Mesothelial cell of epicardium (in vitro differentiated cells): ENCODE measurements around the gene UVSSA. TPM values are rescaled to one million over a fixed set of nuclear protein-coding genes. Genes with fewer than 3 reads are reported as not detected.

Experiments used
- DNase-seq, 2 experiments: peaks; one replicate each; pipeline ENCODE4 v3.0.0; 2021; ENCODE audit warnings: low spot score in 2 of 2; ENCODE audit not compliant: unreplicated experiment in 2 of 2
- H3K27ac Mint-ChIP-seq: 2 replicates; pipeline ENCODE4 v1.8.0; 2021; ENCODE audit warnings: mixed read lengths
- H3K27me3 Mint-ChIP-seq: 2 replicates; pipeline ENCODE4 v1.8.0; 2021; ENCODE audit warnings: low read depth, mixed read lengths
- H3K36me3 Mint-ChIP-seq: 2 replicates; pipeline ENCODE4 v1.8.0; 2021; ENCODE audit warnings: mixed read lengths
- H3K4me1 Mint-ChIP-seq: 2 replicates; pipeline ENCODE4 v1.8.0; 2021; ENCODE audit warnings: mixed read lengths
- H3K4me3 Mint-ChIP-seq: 2 replicates; pipeline ENCODE4 v1.8.0; 2021; ENCODE audit warnings: mild to moderate bottlenecking, moderate library complexity, mixed read lengths
- H3K9me3 Mint-ChIP-seq: 2 replicates; pipeline ENCODE4 v1.8.0; 2021; ENCODE audit warnings: mixed read lengths
- total RNA-seq: library from RNA; stranded (reverse); gene quantifications from 3 replicates; pipeline ENCODE4 v1.2.1, GENCODE V29; 2021
- TF ChIP-seq, protein P1 (sequence below): fragments of 200-600 bp; sonication (generic); IDR thresholded peaks from one replicate; pipeline ENCODE4 v1.5.0; 2021; ENCODE audit warnings: antibody characterized with exemption; ENCODE audit not compliant: unreplicated experiment

Gene UVSSA
- total RNA-seq, 1 donor from 2014 or later = 62.9 TPM

DNA sequence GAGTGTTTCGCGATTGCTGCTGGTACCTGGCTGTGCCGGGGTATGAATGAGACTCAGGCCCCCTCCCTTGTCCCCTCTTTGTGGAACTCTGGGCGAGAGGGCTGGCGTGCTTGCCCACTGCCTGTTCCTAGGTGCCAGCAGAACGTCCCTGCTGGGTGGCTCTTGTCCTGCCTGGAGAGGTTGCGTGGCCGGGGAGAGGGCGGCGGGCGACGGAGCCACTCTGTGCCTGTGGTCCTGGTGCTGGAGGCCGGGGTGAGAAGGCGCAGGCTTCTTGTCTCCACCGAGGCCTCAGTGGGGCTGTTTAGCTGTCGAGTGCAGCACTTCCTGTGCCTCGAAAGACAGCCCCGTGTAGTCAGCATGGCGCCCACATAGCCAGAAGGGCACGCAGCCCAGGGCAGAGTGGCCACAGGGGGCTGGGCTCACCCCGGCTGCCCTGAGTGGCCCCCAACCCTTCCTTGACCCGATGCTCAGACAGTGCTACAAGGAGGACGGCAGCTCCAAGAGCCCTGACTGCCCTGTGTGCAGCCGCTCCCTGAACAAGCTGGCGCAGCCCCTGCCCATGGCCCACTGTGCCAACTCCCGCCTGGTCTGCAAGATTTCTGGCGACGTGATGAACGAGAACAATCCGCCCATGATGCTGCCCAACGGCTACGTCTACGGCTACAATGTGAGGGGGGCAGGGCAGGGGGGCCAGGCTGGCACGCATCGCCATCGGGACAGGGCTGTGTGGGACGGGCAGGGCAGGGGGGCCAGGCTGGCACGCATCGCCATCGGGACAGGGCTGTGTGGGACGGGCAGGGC lies 8.9 kb upstream of the UVSSA start:
- Mint-ChIP-seq H3K9me3 (peaks cover 4% of the 10 kb centered on the region), H3K4me1 (no peaks in the 10 kb centered on the region), H3K27me3 (no peaks in the 10 kb centered on the region), H3K36me3 (peaks cover 74% of the 10 kb centered on the region), H3K4me3 (no peak overlapping the region), H3K27ac (no peak overlapping the region)
- DNase-seq = no peak
- TF ChIP-seq, protein P1, sequence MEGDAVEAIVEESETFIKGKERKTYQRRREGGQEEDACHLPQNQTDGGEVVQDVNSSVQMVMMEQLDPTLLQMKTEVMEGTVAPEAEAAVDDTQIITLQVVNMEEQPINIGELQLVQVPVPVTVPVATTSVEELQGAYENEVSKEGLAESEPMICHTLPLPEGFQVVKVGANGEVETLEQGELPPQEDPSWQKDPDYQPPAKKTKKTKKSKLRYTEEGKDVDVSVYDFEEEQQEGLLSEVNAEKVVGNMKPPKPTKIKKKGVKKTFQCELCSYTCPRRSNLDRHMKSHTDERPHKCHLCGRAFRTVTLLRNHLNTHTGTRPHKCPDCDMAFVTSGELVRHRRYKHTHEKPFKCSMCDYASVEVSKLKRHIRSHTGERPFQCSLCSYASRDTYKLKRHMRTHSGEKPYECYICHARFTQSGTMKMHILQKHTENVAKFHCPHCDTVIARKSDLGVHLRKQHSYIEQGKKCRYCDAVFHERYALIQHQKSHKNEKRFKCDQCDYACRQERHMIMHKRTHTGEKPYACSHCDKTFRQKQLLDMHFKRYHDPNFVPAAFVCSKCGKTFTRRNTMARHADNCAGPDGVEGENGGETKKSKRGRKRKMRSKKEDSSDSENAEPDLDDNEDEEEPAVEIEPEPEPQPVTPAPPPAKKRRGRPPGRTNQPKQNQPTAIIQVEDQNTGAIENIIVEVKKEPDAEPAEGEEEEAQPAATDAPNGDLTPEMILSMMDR = no peak

DNA sequence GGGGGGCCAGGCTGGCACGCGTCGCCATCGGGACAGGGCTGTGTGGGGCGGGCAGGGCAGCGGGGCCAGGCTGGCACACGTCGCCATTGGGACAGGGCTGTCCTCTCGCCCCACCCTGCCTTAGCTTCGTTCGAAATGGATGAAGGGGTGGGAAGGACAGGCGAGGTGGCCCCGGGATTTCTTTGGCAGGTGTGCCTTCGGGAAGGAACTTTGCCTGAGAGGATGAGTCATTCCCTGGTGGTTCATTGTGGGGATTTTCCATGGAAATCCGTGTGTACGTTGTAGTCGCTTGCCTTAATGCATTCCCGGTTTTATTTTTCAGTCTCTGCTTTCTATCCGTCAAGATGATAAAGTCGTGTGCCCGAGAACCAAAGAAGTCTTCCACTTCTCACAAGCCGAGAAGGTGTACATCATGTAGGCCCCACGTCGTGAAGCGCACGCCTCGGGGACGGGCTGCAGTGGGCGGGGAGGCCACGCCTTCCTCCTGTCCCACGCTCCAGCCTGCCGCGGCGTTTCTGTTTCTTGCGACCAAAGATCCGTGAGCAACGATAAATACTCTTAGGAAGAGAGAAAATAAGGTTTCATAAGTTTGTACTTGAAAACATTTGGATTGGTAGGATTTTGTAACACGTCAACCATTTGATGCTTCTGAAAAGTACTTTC lies 8.1 kb upstream of the UVSSA start:
- H3K4me1 Mint-ChIP-seq = no peaks in the 10 kb centered on the region
- H3K4me3 Mint-ChIP-seq = no peak overlapping the region
- TF ChIP-seq, protein P1 = no peak
- no peak for DNase-seq
- H3K9me3 Mint-ChIP-seq = peaks cover 4% of the 10 kb centered on the region
- H3K27ac Mint-ChIP-seq = no peak overlapping the region
- H3K27me3 Mint-ChIP-seq = no peaks in the 10 kb centered on the region
- peaks cover 78% of the 10 kb centered on the region for H3K36me3 Mint-ChIP-seq

DNA sequence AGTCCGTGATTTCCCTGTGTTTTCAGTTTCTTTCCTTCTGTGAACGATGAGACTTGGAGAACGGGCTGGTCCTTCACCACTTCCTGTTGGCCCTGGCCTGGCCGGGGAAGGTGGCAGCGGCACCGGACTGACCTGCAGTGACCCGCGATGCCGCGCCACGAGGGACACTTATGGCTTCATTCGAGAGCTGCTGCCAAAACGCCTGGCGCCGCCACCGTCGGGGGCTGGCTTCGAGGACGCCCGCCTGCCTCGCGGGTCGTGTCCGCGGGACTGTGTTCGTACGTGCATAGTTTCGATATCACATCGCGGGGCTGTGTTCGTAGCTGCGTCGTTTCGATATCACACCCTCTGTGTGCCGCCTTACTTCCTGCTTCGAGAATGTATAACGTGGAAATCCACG lies 7.5 kb upstream of the UVSSA start:
- no peaks in the 10 kb centered on the region for H3K27me3 Mint-ChIP-seq
- H3K4me1 Mint-ChIP-seq = peaks cover under 1% of the 10 kb centered on the region
- peaks cover 4% of the 10 kb centered on the region for H3K9me3 Mint-ChIP-seq
- TF ChIP-seq, protein P1 = no peak
- H3K27ac Mint-ChIP-seq = no peak overlapping the region
- DNase-seq = no peak
- H3K4me3 Mint-ChIP-seq = no peak overlapping the region
- H3K36me3 Mint-ChIP-seq = peaks cover 77% of the 10 kb centered on the region

DNA sequence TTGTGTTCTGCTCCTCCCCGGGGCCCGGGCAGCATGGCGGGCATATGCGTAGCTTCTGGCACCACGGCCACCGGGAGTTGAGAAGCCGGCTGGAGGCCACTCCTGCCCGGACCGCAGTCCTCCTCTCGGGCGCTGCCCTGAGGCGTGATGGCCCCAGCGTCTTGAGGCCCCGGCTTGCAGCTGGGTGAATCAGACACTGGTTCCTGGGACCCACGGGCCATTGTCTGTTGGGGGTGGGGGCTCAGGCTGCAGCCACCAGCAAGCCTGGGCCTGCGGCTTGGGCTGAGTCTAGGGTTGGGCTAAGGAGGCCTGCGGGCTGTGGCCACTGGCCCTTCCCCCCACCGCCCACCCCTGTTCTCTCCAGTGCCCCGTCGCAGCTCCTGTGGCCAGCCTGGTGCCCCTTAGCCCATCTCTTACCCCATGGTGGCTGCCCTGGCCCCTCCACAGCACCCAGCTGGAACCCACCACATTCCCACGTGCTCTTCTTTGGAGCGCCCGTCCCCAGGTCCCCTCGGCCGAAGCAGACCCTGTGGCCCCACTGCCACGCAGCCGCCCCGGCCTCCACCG lies 6.7 kb upstream of the UVSSA start:
- Mint-ChIP-seq H3K4me1 (peaks cover 8% of the 10 kb centered on the region), H3K27ac (no peak overlapping the region), H3K27me3 (no peaks in the 10 kb centered on the region), H3K36me3 (peaks cover 69% of the 10 kb centered on the region), H3K9me3 (peaks cover 4% of the 10 kb centered on the region), H3K4me3 (no peak overlapping the region)
- TF ChIP-seq, protein P1 = no peak
- no peak for DNase-seq

DNA sequence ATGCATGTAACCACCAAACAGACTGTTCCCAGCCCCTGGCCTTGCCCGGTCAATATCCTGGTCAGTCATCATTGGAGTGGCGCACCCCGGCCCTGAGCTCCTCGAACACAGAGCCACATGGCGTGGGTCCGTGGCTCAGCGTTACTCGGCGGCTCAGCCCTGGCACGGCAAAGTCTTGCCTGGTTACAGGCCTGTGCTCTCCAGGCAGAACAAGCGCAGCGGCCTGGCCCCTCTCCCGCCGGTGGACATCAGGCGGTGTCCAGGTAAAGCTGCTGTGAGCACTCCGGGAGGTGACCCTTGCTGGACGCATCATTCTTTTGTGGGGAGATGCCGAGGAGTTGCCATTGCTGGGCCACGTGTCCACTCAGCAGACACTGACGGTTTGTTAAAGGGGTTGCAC lies 6.1 kb upstream of the UVSSA start:
- peaks cover 4% of the 10 kb centered on the region for H3K9me3 Mint-ChIP-seq
- H3K27me3 Mint-ChIP-seq = no peaks in the 10 kb centered on the region
- H3K4me3 Mint-ChIP-seq = no peak overlapping the region
- H3K36me3 Mint-ChIP-seq = peaks cover 69% of the 10 kb centered on the region
- H3K4me1 Mint-ChIP-seq = peaks cover 12% of the 10 kb centered on the region
- DNase-seq = no peak
- TF ChIP-seq, protein P1 = no peak
- no peak overlapping the region for H3K27ac Mint-ChIP-seq
